Pancreas (tissue), 10 donors: ENCODE data around the gene TSPAN9. TPM values are rescaled to one million over a fixed set of nuclear protein-coding genes. Genes with fewer than 3 reads are reported as not detected.

Source experiments
- ATAC-seq, 4 donors: fragments of 200-7000 bp; cut with Tn5 transposase; one replicate each; pipeline versions ENCODE4 v1.8.0 to v1.9.1; 2020; ENCODE audit warnings: mild to moderate bottlenecking in 4 of 4, moderate library complexity in 4 of 4
- DNase-seq, 6 donors: peaks; one replicate each; pipeline ENCODE4 v3.0.0-alpha.2; 2020
- FAIRE-seq: peaks from 2 replicates; lab custom pipeline; 2012; peaks lifted over from hg19 to GRCh38; lab: Jason Lieb, UNC
- H3K27ac ChIP-seq, 4 donors: fragments of 200-600 bp; sonication (generic); 1 replicate in 3 of 4; 2 replicates in 1 of 4; pipeline versions ENCODE4 v1.5.0 to v1.8.0; 2020
- H3K27me3 ChIP-seq, 4 donors: fragments of 200-600 bp; one replicate each; pipeline ENCODE4 v1.8.0; 2021
- H3K36me3 ChIP-seq, 3 donors: fragments of 200-600 bp; sonication (generic) in 1 of 3; one replicate each; pipeline versions ENCODE4 v1.5.0 to v1.8.0; 2020 to 2021
- H3K4me1 ChIP-seq, 3 donors: fragments of 200-600 bp; one replicate each; pipeline ENCODE4 v1.8.0; 2021
- H3K4me3 ChIP-seq, 4 donors: fragments of 200-600 bp; sonication (generic) in 2 of 4; one replicate each; pipeline versions ENCODE4 v1.5.0 to v1.8.0; 2020 to 2021
- H3K9me3 ChIP-seq, 4 donors: fragments of 200-600 bp; one replicate each; pipeline ENCODE4 v1.8.0; 2021
- whole genome bisulfite sequencing, 2 donors: extraction: QIAGEN DNeasy Blood & Tissue Kit; methylation state at CpG; one replicate each; pipeline ENCODE4 v1.1.7; 2013; 5-methylcytosine and 5-hydroxymethylcytosine counted together
- intact Hi-C, 3 donors: fragments of 100-400 bp; cut with DNase I; formaldehyde crosslinking; loops; one replicate each; pipeline versions ENCODE4 v1.11.1 to v1.14.2; 2022
- polyA plus RNA-seq, 2 donors: library from polyadenylated mRNA; stranded (reverse); fragments of 200-250 nt; gene quantifications; one replicate each; pipeline ENCODE4 v1.2.3, GENCODE V29; 2013
- total RNA-seq, 6 donors: library from RNA; stranded (reverse); fragmentation: NEBNext Ultra II Directional in 4 of 6; extraction: Animal tissue kit (Norgen Biotek cat#: 25700) in 4 of 6; gene quantifications; one replicate each; pipeline versions ENCODE4 v1.2.1 to v1.2.4, GENCODE V29; 2021 to 2023
- TF ChIP-seq, protein P1 (sequence below), 4 donors: fragments of 200-600 bp; sonication (generic) in 3 of 4; IDR thresholded peaks; one replicate each; pipeline versions ENCODE4 v1.5.0 to v1.8.0; 2021; ENCODE audit warnings: antibody characterized with exemption in 4 of 4
- donor health status: healthy with polysubstance abuse.
- donor health status: DM: no; HTN: no; CAD: no; lungs with moderate emphysema.
- donor health status: DM: no; HTN: no; CAD: no.
- donor health status: control.
- donor health status: control.
- donor health status: Bipolar disorder and iron deficiency.
- donor health status: DM: yes; HTN: yes; CAD: no.
- donor health status: DM: no; HTN: no; CAD: no.
- donor health status: DM: no; HTN: no; CAD: no.
- donor health status: DM: yes; HTN: yes; CAD: no.

The TSPAN9 gene
- total and polyA plus RNA-seq, 8 donors = 7.8 to 19.5 (median 13.0) TPM

DNA sequence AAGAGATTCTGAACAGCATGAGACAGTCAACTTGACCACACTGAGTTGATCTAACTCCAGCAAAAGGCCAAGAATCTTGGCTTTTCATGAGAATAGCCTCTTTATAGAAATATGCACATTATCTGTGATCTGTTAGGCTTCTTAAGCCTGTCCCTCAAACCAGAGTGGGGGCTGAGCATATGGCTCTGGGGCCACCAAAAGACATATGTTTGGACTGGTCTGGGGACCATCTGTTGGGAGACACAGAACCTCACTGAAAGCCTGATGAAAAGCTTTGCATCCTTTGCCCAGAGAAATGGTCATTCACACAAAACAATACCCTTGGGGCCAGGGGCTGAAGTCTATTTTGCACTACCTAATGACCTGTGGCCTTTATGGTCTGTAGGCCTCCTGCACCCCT is 248.6 kb downstream of the TSPAN9 start:
- ATAC-seq = no peak

DNA sequence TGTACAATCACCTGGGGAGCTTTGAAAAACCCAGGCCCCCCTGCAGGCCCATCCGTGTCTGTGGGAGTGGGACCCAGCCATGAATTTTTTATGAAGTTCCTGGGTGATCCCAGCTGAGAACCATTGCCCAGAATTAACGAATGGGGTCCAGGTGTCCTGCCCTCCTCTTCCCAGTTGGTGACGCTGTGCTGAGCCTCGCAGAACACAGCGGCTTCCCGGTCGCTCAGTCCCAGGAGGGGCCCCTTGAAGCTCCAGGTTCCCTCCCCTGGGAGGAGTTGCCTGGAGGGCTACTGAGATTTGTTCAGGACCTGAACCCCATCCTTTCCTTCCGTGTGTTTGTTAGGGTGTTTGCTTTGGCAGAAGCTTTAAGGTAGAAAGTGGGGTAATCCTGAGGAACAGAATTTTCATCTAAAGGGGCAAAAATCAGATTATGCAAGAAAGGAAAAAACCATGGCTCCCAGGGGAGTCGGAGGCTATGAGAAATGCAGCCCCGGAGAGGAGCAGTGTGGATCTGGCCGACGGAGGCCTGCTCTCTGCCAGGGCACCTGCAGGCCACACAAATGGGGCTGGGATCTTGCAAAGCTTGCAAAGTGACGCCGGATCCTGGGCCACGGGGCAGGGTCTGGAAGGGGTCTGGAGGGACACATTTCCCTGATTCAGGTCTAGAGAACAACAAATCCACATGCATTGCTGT is 249.1 kb downstream of the TSPAN9 start:
- TF ChIP-seq, protein P1, sequence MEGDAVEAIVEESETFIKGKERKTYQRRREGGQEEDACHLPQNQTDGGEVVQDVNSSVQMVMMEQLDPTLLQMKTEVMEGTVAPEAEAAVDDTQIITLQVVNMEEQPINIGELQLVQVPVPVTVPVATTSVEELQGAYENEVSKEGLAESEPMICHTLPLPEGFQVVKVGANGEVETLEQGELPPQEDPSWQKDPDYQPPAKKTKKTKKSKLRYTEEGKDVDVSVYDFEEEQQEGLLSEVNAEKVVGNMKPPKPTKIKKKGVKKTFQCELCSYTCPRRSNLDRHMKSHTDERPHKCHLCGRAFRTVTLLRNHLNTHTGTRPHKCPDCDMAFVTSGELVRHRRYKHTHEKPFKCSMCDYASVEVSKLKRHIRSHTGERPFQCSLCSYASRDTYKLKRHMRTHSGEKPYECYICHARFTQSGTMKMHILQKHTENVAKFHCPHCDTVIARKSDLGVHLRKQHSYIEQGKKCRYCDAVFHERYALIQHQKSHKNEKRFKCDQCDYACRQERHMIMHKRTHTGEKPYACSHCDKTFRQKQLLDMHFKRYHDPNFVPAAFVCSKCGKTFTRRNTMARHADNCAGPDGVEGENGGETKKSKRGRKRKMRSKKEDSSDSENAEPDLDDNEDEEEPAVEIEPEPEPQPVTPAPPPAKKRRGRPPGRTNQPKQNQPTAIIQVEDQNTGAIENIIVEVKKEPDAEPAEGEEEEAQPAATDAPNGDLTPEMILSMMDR (IDR thresholded peaks at IDR 0.05) = no peak
- H3K27ac ChIP-seq = no peak overlapping the region
- H3K36me3 ChIP-seq = no peaks in the 10 kb centered on the region
- H3K27me3 ChIP-seq = no peaks in the 10 kb centered on the region
- no peak overlapping the region for H3K4me3 ChIP-seq
- intact Hi-C loops = no loop called here
- FAIRE-seq (no peak), ATAC-seq (no peak), DNase-seq (no peak)
- H3K9me3 ChIP-seq = no peaks in the 10 kb centered on the region
- WGBS, 2 donors = 89 to 93% methylated on average over 15 of the region's 15 CpGs
- peaks cover 0 to 9% (median 6%) of the 10 kb centered on the region in 3 donors for H3K4me1 ChIP-seq

More for the DNA sequence above, 248.6 kb downstream of the TSPAN9 start:
- H3K36me3 ChIP-seq = no peaks in the 10 kb centered on the region
- H3K4me1 ChIP-seq = peaks cover 0 to 15% (median 6%) of the 10 kb centered on the region in 3 donors
- TF ChIP-seq, protein P1 (IDR thresholded peaks at IDR 0.05) = no peak
- no peaks in the 10 kb centered on the region for H3K9me3 ChIP-seq
- DNase-seq (no peak), FAIRE-seq (no peak)
- no peaks in the 10 kb centered on the region for H3K27me3 ChIP-seq
- no peak overlapping the region for H3K4me3 ChIP-seq
- intact Hi-C loops = no loop called here
- no peak overlapping the region for H3K27ac ChIP-seq

DNA sequence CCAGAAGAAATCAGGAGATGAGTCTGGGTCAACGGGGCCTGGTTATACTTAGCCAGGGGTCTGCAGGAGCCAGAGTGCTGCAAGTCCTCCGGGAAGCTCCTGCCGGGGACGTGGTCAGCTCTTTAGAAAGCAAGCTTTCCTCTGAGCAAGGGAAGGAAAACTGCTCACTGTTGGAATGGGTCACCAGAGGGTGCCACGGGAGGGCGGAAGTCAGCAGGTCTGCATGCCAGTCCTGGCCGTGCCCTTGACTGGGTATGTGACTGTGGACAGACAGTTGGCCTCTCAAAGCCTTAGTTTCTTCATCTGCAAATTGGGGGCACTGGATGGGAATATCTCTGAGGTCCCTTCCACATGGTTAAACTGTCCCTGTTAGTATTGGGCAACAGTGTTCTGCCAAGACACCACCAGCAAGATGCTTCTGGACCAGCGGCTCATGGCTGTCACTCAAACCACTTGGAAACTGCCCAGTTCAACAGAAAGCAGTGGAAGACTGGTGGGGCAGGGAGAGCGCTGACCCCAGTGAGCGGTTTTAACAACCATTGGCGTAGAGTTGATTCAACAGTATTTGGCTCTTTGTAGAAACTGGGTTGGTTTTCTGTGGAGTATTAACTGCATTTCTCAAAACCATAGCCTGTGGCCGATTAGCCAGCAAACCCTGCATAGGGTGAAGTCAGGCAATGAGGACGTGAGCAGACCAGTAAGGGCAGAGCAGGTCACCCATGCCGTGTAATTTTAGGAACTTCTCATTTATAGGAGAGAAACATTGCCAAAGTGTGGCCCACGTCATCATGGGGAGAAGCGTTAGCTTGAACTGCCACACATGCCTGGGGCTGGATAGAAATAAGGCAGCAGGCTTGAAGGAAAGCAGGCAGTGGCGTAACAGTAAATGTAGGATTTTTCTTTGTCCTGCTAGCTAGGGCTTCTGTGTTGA is 249.9 kb downstream of the TSPAN9 start:
- no peaks in the 10 kb centered on the region for H3K27me3 ChIP-seq
- intact Hi-C loops = no loop called here
- H3K36me3 ChIP-seq = no peaks in the 10 kb centered on the region
- H3K4me3 ChIP-seq = no peak overlapping the region
- DNase-seq (no peak), ATAC-seq (peak in 1 of 4 donors; percentile 15), FAIRE-seq (no peak)
- H3K9me3 ChIP-seq = no peaks in the 10 kb centered on the region
- no peak overlapping the region for H3K27ac ChIP-seq
- TF ChIP-seq, protein P1 (IDR thresholded peaks at IDR 0.05) = no peak
- H3K4me1 ChIP-seq = peaks cover 0 to 2% (median 0%) of the 10 kb centered on the region in 3 donors
- WGBS, 2 donors = 84 to 90% methylated on average over 17 of the region's 17 CpGs

DNA sequence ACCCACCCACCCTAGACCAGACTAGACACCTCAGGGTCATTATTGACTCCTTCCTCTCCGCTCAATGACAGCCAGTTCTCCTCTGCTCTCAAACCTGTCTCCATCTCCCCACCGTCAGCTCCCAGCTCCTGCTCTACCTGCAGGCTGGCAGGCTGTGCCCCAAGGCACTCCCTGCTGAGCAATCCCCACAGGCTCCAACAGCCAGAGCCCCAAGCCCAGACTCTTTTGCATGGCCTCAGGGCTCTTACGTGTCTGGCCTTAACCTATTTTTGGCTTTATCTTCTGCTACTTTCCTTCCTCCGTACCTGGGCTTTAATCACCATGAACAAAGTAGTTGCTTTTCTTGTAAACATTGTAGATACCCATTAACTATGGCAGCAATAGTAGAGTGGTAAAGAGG is 250.9 kb downstream of the TSPAN9 start:
- ATAC-seq (no peak), DNase-seq (no peak), FAIRE-seq (no peak)
- no peaks in the 10 kb centered on the region for H3K36me3 ChIP-seq
- H3K9me3 ChIP-seq = no peaks in the 10 kb centered on the region
- no peaks in the 10 kb centered on the region for H3K4me1 ChIP-seq
- no peaks in the 10 kb centered on the region for H3K27me3 ChIP-seq
- TF ChIP-seq, protein P1 (IDR thresholded peaks at IDR 0.05) = no peak
- no peak overlapping the region for H3K27ac ChIP-seq
- 74 to 77% methylated on average over 4 of the region's 4 CpGs for WGBS, 2 donors
- intact Hi-C loops = no loop called here
- no peak overlapping the region for H3K4me3 ChIP-seq
